Measurements from ENCODE around the gene METTL26. TPM values are rescaled to one million over a fixed set of nuclear protein-coding genes. Genes with fewer than 3 reads are reported as not detected.

Gene METTL26
- total and polyA plus RNA-seq, 9 of the 15 experiments (the other 6 are each of a cell fraction or from before 2014, with no cell fraction given) = 7.3 to 262 (median 80.9) TPM

DNA sequence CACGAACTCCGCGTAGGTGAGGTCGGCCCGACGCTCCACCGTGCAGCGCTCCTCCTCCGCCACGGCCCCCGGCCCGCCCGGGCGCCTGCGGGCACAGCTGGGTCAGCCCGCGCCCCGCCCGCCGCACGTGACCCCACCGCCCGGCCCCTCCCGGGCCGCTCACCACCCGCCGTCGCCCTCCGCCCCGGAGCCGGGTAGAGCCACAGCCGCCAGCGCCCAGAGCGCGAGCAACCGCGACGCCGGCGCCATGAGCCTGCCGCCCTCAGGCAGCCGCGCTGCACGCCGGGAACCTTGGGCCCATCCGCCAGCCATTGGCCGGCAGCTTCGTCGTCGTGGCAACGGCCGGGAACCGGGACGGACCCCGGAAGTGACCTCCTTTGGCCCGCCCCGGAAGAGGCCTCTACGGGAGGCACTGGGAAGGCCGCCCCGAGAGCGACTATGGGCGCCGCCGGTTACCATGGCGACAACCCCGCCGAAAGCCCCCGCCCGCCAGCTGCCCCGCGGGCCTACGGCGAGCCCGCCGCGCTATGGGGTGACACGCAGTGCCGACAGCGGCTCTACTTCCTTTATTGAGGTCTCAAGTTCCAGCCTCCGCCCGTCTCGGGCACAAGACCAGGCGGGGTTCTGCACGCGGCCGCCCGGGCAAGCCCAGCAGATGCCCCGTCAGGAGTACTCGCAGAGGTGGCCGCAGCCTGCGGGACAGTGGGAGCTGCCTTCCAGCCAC lies 48.1 kb upstream of the METTL26 start, which contains the start of gene JMJD8 (continued):
- TF ChIP-seq RBM25 (IDR thresholded peaks at IDR 0.05; ENCODE audit: low read depth, low read length, severe bottlenecking) = peak; percentile 97
- TF ChIP-seq, protein P1, sequence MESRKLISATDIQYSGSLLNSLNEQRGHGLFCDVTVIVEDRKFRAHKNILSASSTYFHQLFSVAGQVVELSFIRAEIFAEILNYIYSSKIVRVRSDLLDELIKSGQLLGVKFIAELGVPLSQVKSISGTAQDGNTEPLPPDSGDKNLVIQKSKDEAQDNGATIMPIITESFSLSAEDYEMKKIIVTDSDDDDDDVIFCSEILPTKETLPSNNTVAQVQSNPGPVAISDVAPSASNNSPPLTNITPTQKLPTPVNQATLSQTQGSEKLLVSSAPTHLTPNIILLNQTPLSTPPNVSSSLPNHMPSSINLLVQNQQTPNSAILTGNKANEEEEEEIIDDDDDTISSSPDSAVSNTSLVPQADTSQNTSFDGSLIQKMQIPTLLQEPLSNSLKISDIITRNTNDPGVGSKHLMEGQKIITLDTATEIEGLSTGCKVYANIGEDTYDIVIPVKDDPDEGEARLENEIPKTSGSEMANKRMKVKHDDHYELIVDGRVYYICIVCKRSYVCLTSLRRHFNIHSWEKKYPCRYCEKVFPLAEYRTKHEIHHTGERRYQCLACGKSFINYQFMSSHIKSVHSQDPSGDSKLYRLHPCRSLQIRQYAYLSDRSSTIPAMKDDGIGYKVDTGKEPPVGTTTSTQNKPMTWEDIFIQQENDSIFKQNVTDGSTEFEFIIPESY (CRISPR knock-in tag; IDR thresholded peaks at IDR 0.05) = peak; percentile 54; the same call in 1 of the 2 replicates
- TF ChIP-seq, protein P2, sequence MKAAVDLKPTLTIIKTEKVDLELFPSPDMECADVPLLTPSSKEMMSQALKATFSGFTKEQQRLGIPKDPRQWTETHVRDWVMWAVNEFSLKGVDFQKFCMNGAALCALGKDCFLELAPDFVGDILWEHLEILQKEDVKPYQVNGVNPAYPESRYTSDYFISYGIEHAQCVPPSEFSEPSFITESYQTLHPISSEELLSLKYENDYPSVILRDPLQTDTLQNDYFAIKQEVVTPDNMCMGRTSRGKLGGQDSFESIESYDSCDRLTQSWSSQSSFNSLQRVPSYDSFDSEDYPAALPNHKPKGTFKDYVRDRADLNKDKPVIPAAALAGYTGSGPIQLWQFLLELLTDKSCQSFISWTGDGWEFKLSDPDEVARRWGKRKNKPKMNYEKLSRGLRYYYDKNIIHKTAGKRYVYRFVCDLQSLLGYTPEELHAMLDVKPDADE (conservative IDR thresholded peaks at IDR 0.05; ENCODE audit: control insufficient read depth, low read depth, low read length) = peak; percentile 61
- peak; percentile 82 for TF ChIP-seq ZNF143 (CRISPR knock-in tag; IDR thresholded peaks at IDR 0.05)
- TF ChIP-seq, protein P3, sequence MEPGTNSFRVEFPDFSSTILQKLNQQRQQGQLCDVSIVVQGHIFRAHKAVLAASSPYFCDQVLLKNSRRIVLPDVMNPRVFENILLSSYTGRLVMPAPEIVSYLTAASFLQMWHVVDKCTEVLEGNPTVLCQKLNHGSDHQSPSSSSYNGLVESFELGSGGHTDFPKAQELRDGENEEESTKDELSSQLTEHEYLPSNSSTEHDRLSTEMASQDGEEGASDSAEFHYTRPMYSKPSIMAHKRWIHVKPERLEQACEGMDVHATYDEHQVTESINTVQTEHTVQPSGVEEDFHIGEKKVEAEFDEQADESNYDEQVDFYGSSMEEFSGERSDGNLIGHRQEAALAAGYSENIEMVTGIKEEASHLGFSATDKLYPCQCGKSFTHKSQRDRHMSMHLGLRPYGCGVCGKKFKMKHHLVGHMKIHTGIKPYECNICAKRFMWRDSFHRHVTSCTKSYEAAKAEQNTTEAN (CRISPR knock-in tag; IDR thresholded peaks at IDR 0.05) = peak; percentile 45; the same call in 1 of the 2 replicates
- TF ChIP-seq CAMTA2 (CRISPR knock-in tag; conservative IDR thresholded peaks at IDR 0.05) = no peak
- TF ChIP-seq CTBP1 (IDR thresholded peaks at IDR 0.05; ENCODE audit: borderline replicate concordance) = 0 out of 2 replicates have a peak, but pooled peaks have one; percentile 29
- TF ChIP-seq TAF9B (IDR thresholded peaks at IDR 0.05; ENCODE audit: partially characterized antibody) = no peak
- TF ChIP-seq THRAP3 (IDR thresholded peaks at IDR 0.05; ENCODE audit: borderline replicate concordance) = no peak
- TF ChIP-seq U2AF1 (optimal IDR thresholded peaks at IDR 0.05; ENCODE audit: low read depth, low read length) = no peak
- TF ChIP-seq, protein P4, sequence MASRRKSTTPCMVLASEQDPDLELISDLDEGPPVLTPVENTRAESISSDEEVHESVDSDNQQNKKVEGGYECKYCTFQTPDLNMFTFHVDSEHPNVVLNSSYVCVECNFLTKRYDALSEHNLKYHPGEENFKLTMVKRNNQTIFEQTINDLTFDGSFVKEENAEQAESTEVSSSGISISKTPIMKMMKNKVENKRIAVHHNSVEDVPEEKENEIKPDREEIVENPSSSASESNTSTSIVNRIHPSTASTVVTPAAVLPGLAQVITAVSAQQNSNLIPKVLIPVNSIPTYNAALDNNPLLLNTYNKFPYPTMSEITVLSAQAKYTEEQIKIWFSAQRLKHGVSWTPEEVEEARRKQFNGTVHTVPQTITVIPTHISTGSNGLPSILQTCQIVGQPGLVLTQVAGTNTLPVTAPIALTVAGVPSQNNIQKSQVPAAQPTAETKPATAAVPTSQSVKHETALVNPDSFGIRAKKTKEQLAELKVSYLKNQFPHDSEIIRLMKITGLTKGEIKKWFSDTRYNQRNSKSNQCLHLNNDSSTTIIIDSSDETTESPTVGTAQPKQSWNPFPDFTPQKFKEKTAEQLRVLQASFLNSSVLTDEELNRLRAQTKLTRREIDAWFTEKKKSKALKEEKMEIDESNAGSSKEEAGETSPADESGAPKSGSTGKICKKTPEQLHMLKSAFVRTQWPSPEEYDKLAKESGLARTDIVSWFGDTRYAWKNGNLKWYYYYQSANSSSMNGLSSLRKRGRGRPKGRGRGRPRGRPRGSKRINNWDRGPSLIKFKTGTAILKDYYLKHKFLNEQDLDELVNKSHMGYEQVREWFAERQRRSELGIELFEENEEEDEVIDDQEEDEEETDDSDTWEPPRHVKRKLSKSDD (conservative IDR thresholded peaks at IDR 0.05; ENCODE audit: low read length) = 0 out of 2 replicates have a peak, but pooled peaks have one; percentile 40
- TF ChIP-seq MYNN (IDR thresholded peaks at IDR 0.05) = peak; percentile 36; the same call in 1 of the 2 replicates
- no peak for TF ChIP-seq MYNN (CRISPR knock-in tag; IDR thresholded peaks at IDR 0.05)
- TF ChIP-seq PHB (CRISPR knock-in tag; IDR thresholded peaks at IDR 0.05) = 0 out of 2 replicates have a peak, but pooled peaks have one; percentile 30
- TF ChIP-seq, protein P5, sequence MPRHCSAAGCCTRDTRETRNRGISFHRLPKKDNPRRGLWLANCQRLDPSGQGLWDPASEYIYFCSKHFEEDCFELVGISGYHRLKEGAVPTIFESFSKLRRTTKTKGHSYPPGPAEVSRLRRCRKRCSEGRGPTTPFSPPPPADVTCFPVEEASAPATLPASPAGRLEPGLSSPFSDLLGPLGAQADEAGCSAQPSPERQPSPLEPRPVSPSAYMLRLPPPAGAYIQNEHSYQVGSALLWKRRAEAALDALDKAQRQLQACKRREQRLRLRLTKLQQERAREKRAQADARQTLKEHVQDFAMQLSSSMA (CRISPR knock-in tag; IDR thresholded peaks at IDR 0.05) = peak; percentile 63
- no peak for TF ChIP-seq TOE1 (IDR thresholded peaks at IDR 0.05; ENCODE audit: borderline replicate concordance)
- TF ChIP-seq TOE1 (CRISPR knock-in tag; IDR thresholded peaks at IDR 0.05; ENCODE audit: borderline replicate concordance, low read depth) = no peak
- no peak for TF ChIP-seq ZNF408 (CRISPR knock-in tag; IDR thresholded peaks at IDR 0.05; ENCODE audit: low read depth)
- TF ChIP-seq, protein P6, sequence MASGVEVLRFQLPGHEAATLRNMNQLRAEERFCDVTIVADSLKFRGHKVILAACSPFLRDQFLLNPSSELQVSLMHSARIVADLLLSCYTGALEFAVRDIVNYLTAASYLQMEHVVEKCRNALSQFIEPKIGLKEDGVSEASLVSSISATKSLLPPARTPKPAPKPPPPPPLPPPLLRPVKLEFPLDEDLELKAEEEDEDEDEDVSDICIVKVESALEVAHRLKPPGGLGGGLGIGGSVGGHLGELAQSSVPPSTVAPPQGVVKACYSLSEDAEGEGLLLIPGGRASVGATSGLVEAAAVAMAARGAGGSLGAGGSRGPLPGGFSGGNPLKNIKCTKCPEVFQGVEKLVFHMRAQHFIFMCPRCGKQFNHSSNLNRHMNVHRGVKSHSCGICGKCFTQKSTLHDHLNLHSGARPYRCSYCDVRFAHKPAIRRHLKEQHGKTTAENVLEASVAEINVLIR (CRISPR knock-in tag; IDR thresholded peaks at IDR 0.05) = peak; percentile 79
